Esophagus mucosa (tissue), 1 donor: ENCODE measurements around the gene STAT5A. TPM values are rescaled to one million over a fixed set of nuclear protein-coding genes. Genes with fewer than 3 reads are reported as not detected.
"Not testable (repeated sequence)": the region's sequence is repeated elsewhere in the genome, so short reads cannot be mapped to it uniquely, and the experiment has no call there.

Source experiments
- ATAC-seq: fragments of 200-7000 bp; cut with Tn5 transposase; one replicate; pipeline ENCODE4 v1.9.1; 2020
- total RNA-seq: library from RNA; stranded (reverse); gene quantifications from one replicate; pipeline ENCODE4 v1.2.4, GENCODE V29; 2023
- donor health status: DM: yes; HTN: yes; CAD: no.

Gene STAT5A
- total RNA-seq, 1 donor from 2014 or later, result 6.9 TPM

GRCh38 chr17:42338427-42338985 is 50.2 kb downstream of the STAT5A start:
- ATAC-seq, result no peak

GRCh38 chr17:42339221-42339620 is 50.9 kb downstream of the STAT5A start:
- ATAC-seq, result no peak

GRCh38 chr17:42340691-42341127 is 52.4 kb downstream of the STAT5A start:
- ATAC-seq, result peak; percentile 13

GRCh38 chr17:42341568-42341967 is 53.3 kb downstream of the STAT5A start:
- ATAC-seq, result no peak

- no peak for ATAC-seq
These were observed 54.1 kb downstream of the STAT5A start for GRCh38 chr17:42342242-42343008.

GRCh38 chr17:42345396-42346073 is 57.2 kb downstream of the STAT5A start:
- ATAC-seq, result no peak

GRCh38 chr17:42346481-42346880 is 58.2 kb downstream of the STAT5A start:
- ATAC-seq, result no peak

- peak; percentile 77 for ATAC-seq
These were observed 58.9 kb downstream of the STAT5A start for GRCh38 chr17:42347198-42347597.

- peak; percentile 11 for ATAC-seq
These were observed 59.3 kb downstream of the STAT5A start for GRCh38 chr17:42347606-42348005.

- ATAC-seq, result no peak
These were observed 59.8 kb downstream of the STAT5A start for GRCh38 chr17:42348104-42348503.

GRCh38 chr17:42354956-42355843 is 66.9 kb downstream of the STAT5A start:
- ATAC-seq, result no peak

- no peak for ATAC-seq
These were observed 70.1 kb downstream of the STAT5A start for GRCh38 chr17:42358434-42358833.

GRCh38 chr17:42359133-42359532 is 70.8 kb downstream of the STAT5A start:
- ATAC-seq, result no peak

- ATAC-seq, result not testable (repeated sequence)
These were observed 72.1 kb downstream of the STAT5A start for GRCh38 chr17:42360388-42360787.

Other genes starting within 250 kb of the STAT5A start
- gene C17orf113, start 237.9 kb upstream of the STAT5A start, total RNA-seq, result 0.48 TPM
- 0.44 TPM for gene ZNF385C, start 190.0 kb upstream of the STAT5A start, total RNA-seq
- gene DHX58, start 175.8 kb upstream of the STAT5A start, total RNA-seq, result 6.3 TPM
- gene KAT2A, start 167.1 kb upstream of the STAT5A start, total RNA-seq, result 20.8 TPM
- gene HSPB9, start 165.7 kb upstream of the STAT5A start, total RNA-seq, result not detected
- 63.8 TPM for gene RAB5C, start 133.5 kb upstream of the STAT5A start, total RNA-seq
- gene KCNH4, start 107.4 kb upstream of the STAT5A start, total RNA-seq, result not detected
- not detected for gene HCRT, start 103.0 kb upstream of the STAT5A start, total RNA-seq
- gene GHDC, start 94.0 kb upstream of the STAT5A start, total RNA-seq, result 9.0 TPM
- gene STAT5B, start 12.1 kb upstream of the STAT5A start, total RNA-seq, result 18.1 TPM
- gene STAT3, start 99.9 kb downstream of the STAT5A start, total RNA-seq, result 191 TPM
- gene CAVIN1, start 134.8 kb downstream of the STAT5A start, total RNA-seq, result 67.0 TPM
- 40.1 TPM for gene ATP6V0A1, start 170.4 kb downstream of the STAT5A start, total RNA-seq
- gene NAGLU, start 247.7 kb downstream of the STAT5A start, total RNA-seq, result 13.3 TPM